Mesendoderm (in vitro differentiated cells): ENCODE data around the gene ABCG2.

ENCODE experiments used
- DNase-seq: peaks from one replicate; pipeline ENCODE4 v3.0.0; 2013
- H2AK5ac ChIP-seq: 2 replicates; pipeline ENCODE4 v1.6.1; 2013; ENCODE audit warnings: low read length, inconsistent platforms
- H2BK120ac ChIP-seq: 2 replicates; pipeline ENCODE4 v1.6.1; 2013; ENCODE audit warnings: low read depth, mild to moderate bottlenecking, low read length, moderate library complexity, mixed read lengths
- H2BK15ac ChIP-seq: replicated peaks from 2 replicates; pipeline ENCODE4 v1.6.1; 2013; ENCODE audit warnings: low read depth, mild to moderate bottlenecking, moderate library complexity
- H2BK5ac ChIP-seq: 2 replicates; pipeline ENCODE4 v1.6.1; 2013; ENCODE audit warnings: low read length, inconsistent platforms
- H3K18ac ChIP-seq: 2 replicates; pipeline ENCODE4 v1.6.1; 2013; ENCODE audit warnings: mild to moderate bottlenecking, low read length, mixed read lengths
- H3K23ac ChIP-seq: one replicate; pipeline ENCODE4 v1.6.1; 2013; ENCODE audit warnings: low read length
- H3K27ac ChIP-seq: 2 replicates; pipeline ENCODE4 v1.5.1; 2013; ENCODE audit warnings: low read depth, mild to moderate bottlenecking, inconsistent platforms, low read length, moderate library complexity
- H3K27me3 ChIP-seq: 2 replicates; pipeline ENCODE4 v1.6.1; 2013; ENCODE audit warnings: low read length, control low read depth, mild to moderate bottlenecking, inconsistent platforms; ENCODE audit not compliant: insufficient read depth, poor library complexity
- H3K36me3 ChIP-seq: 2 replicates; pipeline ENCODE4 v1.6.1; 2013; ENCODE audit warnings: low read length, inconsistent platforms; ENCODE audit not compliant: control insufficient read depth, insufficient read depth
- H3K4ac ChIP-seq: one replicate; pipeline ENCODE4 v1.6.1; 2013; ENCODE audit warnings: low read depth, mild to moderate bottlenecking, low read length, moderate library complexity
- H3K4me1 ChIP-seq: 2 replicates; pipeline ENCODE4 v1.6.1; 2013; ENCODE audit warnings: low read depth, low read length, inconsistent platforms; ENCODE audit not compliant: control insufficient read depth
- H3K4me2 ChIP-seq: 2 replicates; pipeline ENCODE4 v1.6.1; 2013; ENCODE audit warnings: low read length
- H3K4me3 ChIP-seq: 2 replicates; pipeline ENCODE4 v1.5.1; 2013; ENCODE audit warnings: mild to moderate bottlenecking, low read length
- H3K56ac ChIP-seq: one replicate; pipeline ENCODE4 v1.6.1; 2013; ENCODE audit warnings: low read length
- H3K79me1 ChIP-seq: 2 replicates; pipeline ENCODE4 v1.6.1; 2013; ENCODE audit warnings: low read length, inconsistent platforms
- H3K79me2 ChIP-seq: 2 replicates; pipeline ENCODE4 v1.6.1; 2013; ENCODE audit warnings: mild to moderate bottlenecking, low read length; ENCODE audit not compliant: control insufficient read depth, insufficient read depth
- H3K9ac ChIP-seq: 2 replicates; pipeline ENCODE4 v1.6.1; 2013; ENCODE audit warnings: low read length, inconsistent platforms
- H4K5ac ChIP-seq: one replicate; pipeline ENCODE4 v1.6.1; 2013; ENCODE audit warnings: low read length
- H4K8ac ChIP-seq: one replicate; pipeline ENCODE4 v1.6.1; 2013; ENCODE audit warnings: low read depth, mild to moderate bottlenecking, control low read depth, low read length, moderate library complexity
- WGBS: extraction: QIAGEN DNeasy Blood & Tissue Kit; methylation state at CpG from one replicate; pipeline ENCODE4 v1.1.7; 2013; ENCODE audit warnings: low lambda C conversion rate, missing lambda C conversion rate; ENCODE audit not compliant: insufficient coverage; ENCODE audit errors: extremely low coverage; 5-methylcytosine and 5-hydroxymethylcytosine counted together

ABCG2 gene

DNA sequence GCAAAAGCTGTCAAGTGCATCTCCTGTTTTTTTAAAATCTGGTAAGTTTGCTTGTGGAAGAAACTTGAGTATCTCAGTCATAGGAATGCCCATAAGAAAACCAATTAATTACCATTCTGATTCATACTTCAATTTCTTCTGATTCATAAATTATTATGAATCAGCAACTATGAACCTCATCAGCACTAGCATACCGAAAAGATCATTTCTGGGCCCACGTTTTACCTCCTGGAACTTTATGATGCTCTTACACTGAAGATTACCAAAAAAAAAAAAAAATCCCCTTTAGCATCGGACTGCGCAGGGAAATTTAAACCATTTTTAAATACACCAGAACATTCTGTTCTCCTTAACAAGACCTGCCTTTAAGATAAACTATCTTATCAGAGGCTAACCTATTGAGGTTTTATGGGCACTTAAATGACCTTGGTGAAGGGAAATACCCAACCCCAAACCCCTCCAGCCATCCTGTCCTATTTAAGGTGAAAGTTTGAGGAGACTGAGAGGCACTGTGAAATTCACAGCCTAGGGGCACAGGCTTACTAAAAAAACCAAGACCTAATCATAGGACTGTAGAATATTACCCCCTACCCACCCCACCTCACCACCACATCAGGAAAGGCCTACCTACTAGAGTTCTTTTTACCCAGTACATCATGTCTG lies 38.2 kb upstream of the ABCG2 start:
- Histone ChIP-seq H2BK15ac (no peak overlapping the region), H3K23ac (no peak overlapping the region), H3K79me1 (no peaks in the 10 kb centered on the region), H3K4ac (peak overlapping the region; percentile 70), H3K9ac (no peak overlapping the region), H2BK5ac (no peak overlapping the region), H3K36me3 (no peaks in the 10 kb centered on the region), H3K27me3 (no peaks in the 10 kb centered on the region), H3K4me2 (no peak overlapping the region), H3K4me1 (peaks cover 3% of the 10 kb centered on the region), H3K27ac (no peak overlapping the region), H4K5ac (no peak overlapping the region), H2AK5ac (no peak overlapping the region), H3K56ac (peak overlapping the region; percentile 5), H2BK120ac (no peak overlapping the region), H3K4me3 (no peak overlapping the region), H4K8ac (no peak overlapping the region), H3K18ac (no peak overlapping the region), H3K79me2 (no peaks in the 10 kb centered on the region)
- no CpG with 5 or more reads among the region's 4 CpGs for WGBS
- DNase-seq: peak; percentile 53

DNA sequence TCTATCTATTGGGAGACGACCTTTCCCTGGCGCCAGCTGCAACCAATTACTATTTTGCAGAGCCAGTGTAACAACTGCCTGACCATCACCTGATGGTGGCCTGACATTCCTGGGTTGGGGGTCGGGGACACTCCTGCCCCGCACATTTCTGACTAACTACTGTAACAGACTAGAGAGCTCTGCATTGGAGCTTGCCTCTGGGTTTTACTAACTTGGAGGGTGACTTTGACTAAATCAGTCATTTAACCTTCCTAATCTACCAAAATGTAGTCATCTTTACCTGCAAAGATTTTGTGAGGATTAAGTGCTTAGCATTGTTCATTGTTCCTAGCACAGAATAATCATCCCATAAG lies 37.5 kb upstream of the ABCG2 start:
- DNase-seq: peak; percentile 90
- no peak overlapping the region for H3K56ac ChIP-seq
- peaks cover 3% of the 10 kb centered on the region for H3K4me1 ChIP-seq
- H2BK5ac ChIP-seq: no peak overlapping the region
- H2BK15ac ChIP-seq: no peak overlapping the region
- H4K8ac ChIP-seq: no peak overlapping the region
- H3K36me3 ChIP-seq: no peaks in the 10 kb centered on the region
- no peaks in the 10 kb centered on the region for H3K27me3 ChIP-seq
- H2AK5ac ChIP-seq: no peak overlapping the region
- no peak overlapping the region for H3K4me2 ChIP-seq
- H3K18ac ChIP-seq: no peak overlapping the region
- H3K4ac ChIP-seq: no peak overlapping the region
- WGBS: no CpG with 5 or more reads among the region's 4 CpGs
- H2BK120ac ChIP-seq: no peak overlapping the region
- no peak overlapping the region for H3K4me3 ChIP-seq
- no peaks in the 10 kb centered on the region for H3K79me1 ChIP-seq
- H3K79me2 ChIP-seq: no peaks in the 10 kb centered on the region
- no peak overlapping the region for H3K9ac ChIP-seq
- H3K23ac ChIP-seq: no peak overlapping the region
- no peak overlapping the region for H4K5ac ChIP-seq
- no peak overlapping the region for H3K27ac ChIP-seq

DNA sequence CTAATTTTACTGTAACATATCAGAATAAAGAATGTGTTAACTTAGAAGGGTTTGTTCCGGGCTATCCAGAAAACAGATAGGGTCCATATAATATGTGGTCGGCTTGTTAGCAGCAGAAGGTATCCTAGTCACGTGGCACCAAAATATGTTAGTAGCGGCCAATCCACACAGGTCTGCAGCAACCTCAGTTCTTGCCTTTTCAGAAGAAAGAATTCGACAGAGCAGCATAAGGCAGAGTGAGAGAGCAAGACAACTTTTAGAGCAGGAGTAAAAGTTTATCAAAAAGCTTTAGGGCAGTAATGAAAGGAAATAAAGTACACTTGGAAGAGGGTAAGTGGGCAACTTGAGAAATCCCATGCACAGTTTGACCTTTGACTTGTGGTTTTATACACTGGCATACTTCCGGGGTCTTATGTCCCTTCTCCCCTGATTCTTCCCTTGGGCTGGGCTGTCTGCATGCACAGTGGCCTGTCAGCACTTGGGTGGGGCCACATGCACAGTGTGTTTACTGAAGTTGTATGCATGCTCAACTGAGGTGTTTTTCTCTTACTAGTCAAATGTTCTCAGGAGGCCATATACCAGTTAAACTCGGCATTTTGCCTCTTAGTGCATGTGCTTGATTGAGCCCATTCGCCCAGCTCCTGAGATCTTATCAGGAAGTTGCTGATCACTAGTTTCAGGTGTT lies 37.0 kb upstream of the ABCG2 start:
- peaks cover 3% of the 10 kb centered on the region for H3K4me1 ChIP-seq
- H4K5ac ChIP-seq: no peak overlapping the region
- peak overlapping the region; percentile 57 for H3K18ac ChIP-seq
- no peaks in the 10 kb centered on the region for H3K79me1 ChIP-seq
- peak overlapping the region; percentile 5 for H2BK5ac ChIP-seq
- no peak overlapping the region for H2AK5ac ChIP-seq
- no peak overlapping the region for H3K23ac ChIP-seq
- DNase-seq: no peak
- no peak overlapping the region for H2BK15ac ChIP-seq
- no peak overlapping the region for H4K8ac ChIP-seq
- no peaks in the 10 kb centered on the region for H3K36me3 ChIP-seq
- no peak overlapping the region for H3K9ac ChIP-seq
- H3K4ac ChIP-seq: peak overlapping the region; percentile 79
- H3K4me3 ChIP-seq: no peak overlapping the region
- no peak overlapping the region for H3K4me2 ChIP-seq
- H3K56ac ChIP-seq: peak overlapping the region; percentile 8
- no CpG with 5 or more reads among the region's 8 CpGs for WGBS
- no peaks in the 10 kb centered on the region for H3K27me3 ChIP-seq
- H3K79me2 ChIP-seq: no peaks in the 10 kb centered on the region
- no peak overlapping the region for H2BK120ac ChIP-seq
- peak overlapping the region; percentile 9 for H3K27ac ChIP-seq

DNA sequence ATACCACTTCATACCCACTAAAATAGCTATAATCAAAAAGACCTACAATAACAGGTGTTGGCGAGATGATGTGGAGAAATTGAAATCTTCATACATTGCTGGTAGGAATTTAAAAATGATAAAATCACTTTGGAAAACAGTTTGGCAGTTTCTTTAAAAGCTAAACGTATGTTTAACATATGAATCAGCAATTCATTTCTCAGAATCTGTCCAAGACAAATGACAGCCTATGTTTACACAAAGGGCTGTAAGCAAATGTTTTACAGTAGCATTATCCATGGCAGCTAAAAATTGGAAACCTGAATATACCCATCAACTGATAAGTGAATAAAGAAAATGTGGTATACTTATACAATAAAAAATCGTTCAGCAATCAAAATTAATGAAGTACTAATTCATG lies 33.0 kb upstream of the ABCG2 start:
- H3K4ac ChIP-seq: no peak overlapping the region
- H3K9ac ChIP-seq: no peak overlapping the region
- H3K36me3 ChIP-seq: no peaks in the 10 kb centered on the region
- H2BK15ac ChIP-seq: no peak overlapping the region
- no peaks in the 10 kb centered on the region for H3K79me1 ChIP-seq
- H3K18ac ChIP-seq: no peak overlapping the region
- WGBS: no CpG with 5 or more reads among the region's 3 CpGs
- no peak overlapping the region for H4K8ac ChIP-seq
- no peak overlapping the region for H2BK120ac ChIP-seq
- no peak overlapping the region for H2BK5ac ChIP-seq
- H3K4me3 ChIP-seq: no peak overlapping the region
- no peak overlapping the region for H3K27ac ChIP-seq
- no peak overlapping the region for H3K23ac ChIP-seq
- H3K27me3 ChIP-seq: no peaks in the 10 kb centered on the region
- H4K5ac ChIP-seq: no peak overlapping the region
- no peaks in the 10 kb centered on the region for H3K79me2 ChIP-seq
- H2AK5ac ChIP-seq: no peak overlapping the region
- H3K4me1 ChIP-seq: peaks cover 2% of the 10 kb centered on the region
- no peak overlapping the region for H3K4me2 ChIP-seq
- H3K56ac ChIP-seq: no peak overlapping the region
- no peak for DNase-seq

DNA sequence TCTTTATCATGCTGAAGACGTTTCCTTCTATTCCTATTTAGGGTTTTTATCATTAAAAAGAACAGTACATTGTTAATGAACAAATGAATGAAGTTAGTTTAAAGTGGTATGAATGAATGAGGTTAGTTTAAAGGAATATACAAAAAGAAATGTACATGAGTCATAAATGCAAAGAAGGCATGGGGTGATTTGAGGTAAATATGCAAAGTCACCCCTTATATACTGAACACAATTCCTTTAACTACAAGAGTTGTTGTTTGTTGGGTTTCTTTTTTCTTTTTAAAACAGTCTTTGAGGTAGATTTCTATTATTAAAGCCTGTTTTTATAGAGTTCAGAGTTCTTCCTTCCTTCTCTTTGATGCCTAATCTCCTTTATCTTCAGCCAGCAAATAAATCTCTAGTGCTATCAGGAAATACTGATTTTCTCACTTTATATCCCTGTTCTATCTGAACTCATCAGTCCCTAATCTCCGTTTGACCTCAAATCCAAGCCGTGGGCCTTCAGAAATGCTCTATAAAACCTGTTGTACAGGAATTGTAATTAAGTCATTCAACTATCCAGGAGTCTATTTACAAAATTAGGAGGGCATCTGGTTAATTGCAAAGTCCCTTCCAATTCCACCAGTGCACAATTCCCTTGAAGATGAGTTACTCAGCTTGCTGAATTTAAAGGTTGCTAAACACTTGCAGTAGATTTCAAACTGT lies 31.6 kb upstream of the ABCG2 start:
- no peak overlapping the region for H3K27ac ChIP-seq
- no peak overlapping the region for H3K9ac ChIP-seq
- H3K56ac ChIP-seq: no peak overlapping the region
- H3K18ac ChIP-seq: no peak overlapping the region
- no peak overlapping the region for H3K4me3 ChIP-seq
- H2AK5ac ChIP-seq: no peak overlapping the region
- no peak overlapping the region for H2BK15ac ChIP-seq
- no peaks in the 10 kb centered on the region for H3K79me1 ChIP-seq
- H4K5ac ChIP-seq: no peak overlapping the region
- H3K27me3 ChIP-seq: no peaks in the 10 kb centered on the region
- no peaks in the 10 kb centered on the region for H3K4me1 ChIP-seq
- DNase-seq: peak; percentile 38
- no CpG with 5 or more reads among the region's 3 CpGs for WGBS
- H3K4me2 ChIP-seq: no peak overlapping the region
- no peak overlapping the region for H2BK5ac ChIP-seq
- H2BK120ac ChIP-seq: no peak overlapping the region
- no peak overlapping the region for H3K23ac ChIP-seq
- no peak overlapping the region for H4K8ac ChIP-seq
- H3K36me3 ChIP-seq: no peaks in the 10 kb centered on the region
- H3K79me2 ChIP-seq: no peaks in the 10 kb centered on the region
- no peak overlapping the region for H3K4ac ChIP-seq
